GM12878 (cell line): ENCODE data around the gene PNMA8B. TPM values are rescaled to one million over a fixed set of nuclear protein-coding genes. Genes with fewer than 3 reads are reported as not detected.

Experiments
- ATAC-seq: fragments of 200-7000 bp; cut with Tn5 transposase; 3 replicates; pipeline ENCODE4 v1.9.1; 2020; ENCODE audit warnings: mild to moderate bottlenecking, moderate library complexity
- BruUV-seq: library from RNA; stranded (reverse); fragments of 400-500 nt; replicated peaks from 2 replicates; lab custom pipeline; 2021; lab: Mats Ljungman, UMichigan
- CTCF ChIA-PET: fragments of 300-600 bp; sonication (Branson Sonifier 250); formaldehyde crosslinking; extraction: SDS; loops from one replicate; lab custom pipeline; 2021; ENCODE audit warnings: inconsistent platforms; lab: Yijun Ruan, JAX
- POLR2A ChIA-PET: fragments of 350-600 bp; formaldehyde crosslinking; extraction: SDS; loops from one replicate; lab custom pipeline; 2021; ENCODE audit warnings: inconsistent platforms; lab: Charles Lee
- RAD21 ChIA-PET: fragments of 300-600 bp; sonication (Branson Sonifier 250); formaldehyde crosslinking; loops from one replicate; lab custom pipeline; 2023; ENCODE audit warnings: antibody characterized with exemption; ENCODE audit not compliant: unreplicated experiment; lab: Charles Lee
- SMC1A ChIA-PET: fragments of 300-600 bp; sonication (Branson Sonifier 250); formaldehyde crosslinking; loops from one replicate; lab custom pipeline; 2023; ENCODE audit not compliant: unreplicated experiment, uncharacterized antibody; lab: Charles Lee
- DNase-seq: peaks from one replicate; pipeline ENCODE4 v3.0.0-alpha.2; 2011; ENCODE audit warnings: low read depth, low spot score
- FAIRE-seq: peaks from 3 replicates; lab custom pipeline; 2011; peaks lifted over from hg19 to GRCh38; lab: Jason Lieb, UNC
- H2AFZ ChIP-seq: 2 replicates; pipeline ENCODE4 v1.6.0; 2011; ENCODE audit warnings: low read depth, low read length, control low read depth; ENCODE audit not compliant: control insufficient read depth
- H3K27ac ChIP-seq: 2 replicates; pipeline ENCODE4 v1.5.1; 2011; ENCODE audit warnings: control low read depth; ENCODE audit not compliant: control insufficient read depth, insufficient read depth
- H3K27me3 ChIP-seq, 2 experiments: replicated peaks in 1 of 2; 2 replicates each; pipeline versions ENCODE4 v1.6.0 to v1.6.1; 2011; ENCODE audit warnings: low read length in 1 of 2; ENCODE audit not compliant: control insufficient read depth in 2 of 2, insufficient read depth in 2 of 2
- H3K36me3 ChIP-seq, 2 experiments: 2 replicates each; pipeline ENCODE4 v1.5.1; 2011; ENCODE audit warnings: low read length in 1 of 2; ENCODE audit not compliant: control insufficient read depth in 2 of 2, insufficient read depth in 2 of 2
- H3K4me1 ChIP-seq: 2 replicates; pipeline ENCODE4 v1.6.1; 2011; ENCODE audit warnings: mild to moderate bottlenecking, low read length, moderate library complexity, mixed read lengths; ENCODE audit not compliant: control insufficient read depth, insufficient read depth
- H3K4me2 ChIP-seq: 2 replicates; pipeline ENCODE4 v1.6.0; 2011; ENCODE audit warnings: control low read depth; ENCODE audit not compliant: control insufficient read depth, insufficient read depth
- H3K4me3 ChIP-seq: fragments of 200-600 bp; sonication (generic); 2 replicates; pipeline ENCODE4 v1.5.1; 2016
- H3K79me2 ChIP-seq: 2 replicates; pipeline ENCODE4 v1.6.0; 2011; ENCODE audit warnings: low read length; ENCODE audit not compliant: control insufficient read depth, insufficient read depth
- H3K9ac ChIP-seq: 2 replicates; pipeline ENCODE4 v1.8.0; 2011; ENCODE audit warnings: low read length, control low read depth, mixed read lengths; ENCODE audit not compliant: control insufficient read depth, insufficient read depth
- H3K9me3 ChIP-seq: replicated peaks from 3 replicates; pipeline ENCODE4 v1.5.1; 2011; ENCODE audit warnings: mild to moderate bottlenecking, low read length; ENCODE audit not compliant: control insufficient read depth, insufficient read depth
- H4K20me1 ChIP-seq: 2 replicates; pipeline ENCODE4 v1.6.0; 2011; ENCODE audit not compliant: control insufficient read depth, insufficient read depth
- ATF3 ChIP-seq: IDR thresholded peaks from 2 replicates; pipeline ENCODE4 v1.6.1; 2011; ENCODE audit warnings: low read depth, mild to moderate bottlenecking, low read length, moderate library complexity, borderline replicate concordance; ENCODE audit errors: extremely low read depth
- CHD4 ChIP-seq: fragments of 200-600 bp; sonication (generic); IDR thresholded peaks from 2 replicates; pipeline ENCODE4 v1.6.1; 2016; ENCODE audit warnings: mild to moderate bottlenecking
- CUX1 ChIP-seq: IDR thresholded peaks from 2 replicates; pipeline ENCODE4 v1.6.1; 2012; ENCODE audit warnings: improper control_type of control experiment, low read depth, low read length; ENCODE audit not compliant: insufficient replicate concordance
- ESRRA ChIP-seq: IDR thresholded peaks from 2 replicates; pipeline ENCODE4 v1.6.1; 2012; ENCODE audit warnings: mild to moderate bottlenecking, low read length, improper control_type of control experiment
- HDAC6 ChIP-seq: fragments of 200-600 bp; sonication (generic); IDR thresholded peaks from one replicate; pipeline ENCODE4 v1.8.0; 2017; ENCODE audit warnings: antibody characterized with exemption; ENCODE audit not compliant: unreplicated experiment
- IKZF2 ChIP-seq, 2 experiments: fragments of 450-650 bp; IDR thresholded peaks; 2 replicates each; pipeline ENCODE4 v1.6.1; 2017; ENCODE audit warnings: mild to moderate bottlenecking in 2 of 2, moderate library complexity in 2 of 2
- MEF2B ChIP-seq: fragments of 450-650 bp; IDR thresholded peaks from 2 replicates; pipeline ENCODE4 v1.6.1; 2018; ENCODE audit warnings: mild to moderate bottlenecking, moderate library complexity; ENCODE audit not compliant: partially characterized antibody, poor library complexity, severe bottlenecking
- MTA2 ChIP-seq: fragments of 450-650 bp; IDR thresholded peaks from 2 replicates; pipeline ENCODE4 v1.6.1; 2016; ENCODE audit warnings: low read depth, mild to moderate bottlenecking, moderate library complexity
- NR2F1 ChIP-seq: fragments of 450-650 bp; conservative IDR thresholded peaks from 2 replicates; pipeline ENCODE4 v1.6.1; 2017; ENCODE audit warnings: mild to moderate bottlenecking
- RAD21 ChIP-seq: IDR thresholded peaks from 2 replicates; pipeline ENCODE4 v1.6.1; 2011; ENCODE audit warnings: mild to moderate bottlenecking, low read depth, low read length, moderate library complexity; ENCODE audit not compliant: insufficient read depth
- RAD51 ChIP-seq: fragments of 450-650 bp; IDR thresholded peaks from 2 replicates; pipeline ENCODE4 v1.6.1; 2016; ENCODE audit warnings: moderate library complexity, mild to moderate bottlenecking, inconsistent platforms
- SPI1 ChIP-seq: IDR thresholded peaks from 2 replicates; pipeline ENCODE4 v1.6.1; 2011; ENCODE audit warnings: low read depth, mild to moderate bottlenecking, low read length, moderate library complexity, borderline replicate concordance; ENCODE audit not compliant: insufficient read depth
- TAF1 ChIP-seq: IDR thresholded peaks from 2 replicates; pipeline ENCODE4 v1.6.1; 2011; ENCODE audit warnings: mild to moderate bottlenecking, low read depth, low read length, borderline replicate concordance
- TBL1XR1 ChIP-seq: IDR thresholded peaks from 2 replicates; pipeline ENCODE4 v1.6.1; 2012; ENCODE audit warnings: low read depth, low read length, improper control_type of control experiment
- ZBTB4 ChIP-seq: fragments of 450-650 bp; formaldehyde crosslinking; IDR thresholded peaks from 2 replicates; pipeline ENCODE4 v1.4.0; 2022; ENCODE audit warnings: mild to moderate bottlenecking, moderate library complexity
- ZZZ3 ChIP-seq: IDR thresholded peaks from 2 replicates; pipeline ENCODE4 v1.6.1; 2011; ENCODE audit warnings: low read depth; ENCODE audit not compliant: control insufficient read depth, insufficient read length
- WGBS: methylation state at CpG from one replicate; pipeline ENCODE4 v1.1.6; 2016; ENCODE audit warnings: low lambda C conversion rate; ENCODE audit not compliant: insufficient replicate concordance, insufficient coverage; ENCODE audit errors: missing lambda C conversion rate; 5-methylcytosine and 5-hydroxymethylcytosine counted together
- in situ Hi-C: fragments of 300-500 bp; cut with MboI; formaldehyde crosslinking; loops from 9 replicates; pipeline ENCODE4 v1.14.3; 2018; ENCODE audit warnings: mixed read lengths
- intact Hi-C: fragments of 100-400 bp; cut with micrococcal nuclease; formaldehyde crosslinking; loops from one replicate; pipeline ENCODE4 v1.14.2; 2022; ENCODE audit not compliant: unreplicated experiment
- polyA plus RNA-seq, 11 experiments: library from polyadenylated mRNA; depleted of rRNA in 4 of 11; unstranded in 6 of 11; stranded (reverse) in 5 of 11; fragments of >200 nt; fragmentation: Nextera tagmentation in 4 of 11; fragmentation: Illumina TruSeq in 1 of 11; extraction: Ambion mirVana in 4 of 11; extraction: Trizol in 1 of 11; gene quantifications; 1 replicate in 1 of 11; 2 replicates in 10 of 11; pipeline versions ENCODE4 v1.2.1 to v1.2.3, GENCODE V29; 2011 to 2016; ENCODE audit warnings: inconsistent platforms in 2 of 11, missing spikeins in 2 of 11, low read depth in 1 of 11
- total RNA-seq, 4 experiments: library from RNA; depleted of rRNA in 3 of 4; stranded (reverse); fragments of >200 nt in 3 of 4; fragmentation: Illumina TruSeq in 1 of 4; extraction: Trizol in 1 of 4; gene quantifications; 2 replicates each; pipeline versions ENCODE4 v1.2.1 to v1.2.3, GENCODE V29; 2013 to 2021

The PNMA8B gene
- total and polyA plus RNA-seq, 10 of the 15 experiments (the other 5 are each of a cell fraction or from before 2014, with no cell fraction given), result 0.01 TPM; not detected in 9

- Histone ChIP-seq H3K9me3 (no peaks in the 10 kb centered on the region), H3K36me3 (no peaks in the 10 kb centered on the region), H4K20me1 (no peaks in the 10 kb centered on the region), H3K79me2 (no peaks in the 10 kb centered on the region), H3K9ac (no peak overlapping the region), H2AFZ (no peak overlapping the region), H3K27me3 (no peaks in the 10 kb centered on the region), H3K4me1 (no peaks in the 10 kb centered on the region), H3K4me3 (no peak overlapping the region), H3K27ac (no peak overlapping the region), H3K4me2 (no peak overlapping the region)
- no peak for FAIRE-seq
- CTCF ChIA-PET, result interaction anchor here (0.7 kb wide), 1 partner anchor 81 kb away, joined by 4 read pairs; no protein-coding TSS in a partner anchor
- in situ Hi-C loops (no loop called here), intact Hi-C loops (no loop called here)
- POLR2A ChIA-PET, result no interaction called here
- RAD21 ChIA-PET, result no interaction called here
- BruUV-seq, result no TSS peak
- DNase-seq, result no peak
- ATAC-seq, result no peak
- SMC1A ChIA-PET, result no interaction called here
- WGBS, result 42% methylated on average over 16 of the region's 16 CpGs
- TF ChIP-seq ESRRA (no peak), IKZF2 (IDR thresholded peaks at IDR 0.05) (no peak), MTA2 (no peak), RAD51 (no peak), MEF2B (no peak), ZZZ3 (no peak), CHD4 (no peak), RAD21 (no peak), ZBTB4 (CRISPR knock-in tag) (no peak), HDAC6 (no peak), ATF3 (no peak), NR2F1 (no peak), SPI1 (no peak), TAF1 (no peak), TBL1XR1 (no peak), CUX1 (no peak)
Observed at GRCh38 chr19:46481223-46481848, 14.3 kb downstream of the PNMA8B start.
